ENCODE data around the gene PRR35.

DNA sequence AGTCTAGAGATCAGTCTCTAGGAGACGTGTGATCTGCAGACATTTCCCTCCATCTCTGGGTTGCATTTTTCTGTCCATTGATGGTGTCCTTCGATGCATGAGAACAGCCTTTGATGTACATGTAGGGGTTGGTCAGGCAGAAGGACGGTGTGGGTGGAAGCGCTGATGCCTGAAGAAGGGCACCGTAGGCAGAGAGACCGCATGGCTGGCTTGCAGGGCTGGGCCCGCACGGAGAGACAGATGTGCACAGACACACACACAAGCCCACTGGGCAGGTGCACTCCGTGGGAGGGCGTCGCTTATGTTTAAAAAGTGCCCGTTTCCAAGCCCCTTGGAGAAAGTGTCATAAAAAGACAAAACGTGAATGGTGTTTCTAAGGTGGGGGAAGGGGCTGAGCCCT is 54.9 kb downstream of the PRR35 start:
- TF ChIP-seq, protein P1, sequence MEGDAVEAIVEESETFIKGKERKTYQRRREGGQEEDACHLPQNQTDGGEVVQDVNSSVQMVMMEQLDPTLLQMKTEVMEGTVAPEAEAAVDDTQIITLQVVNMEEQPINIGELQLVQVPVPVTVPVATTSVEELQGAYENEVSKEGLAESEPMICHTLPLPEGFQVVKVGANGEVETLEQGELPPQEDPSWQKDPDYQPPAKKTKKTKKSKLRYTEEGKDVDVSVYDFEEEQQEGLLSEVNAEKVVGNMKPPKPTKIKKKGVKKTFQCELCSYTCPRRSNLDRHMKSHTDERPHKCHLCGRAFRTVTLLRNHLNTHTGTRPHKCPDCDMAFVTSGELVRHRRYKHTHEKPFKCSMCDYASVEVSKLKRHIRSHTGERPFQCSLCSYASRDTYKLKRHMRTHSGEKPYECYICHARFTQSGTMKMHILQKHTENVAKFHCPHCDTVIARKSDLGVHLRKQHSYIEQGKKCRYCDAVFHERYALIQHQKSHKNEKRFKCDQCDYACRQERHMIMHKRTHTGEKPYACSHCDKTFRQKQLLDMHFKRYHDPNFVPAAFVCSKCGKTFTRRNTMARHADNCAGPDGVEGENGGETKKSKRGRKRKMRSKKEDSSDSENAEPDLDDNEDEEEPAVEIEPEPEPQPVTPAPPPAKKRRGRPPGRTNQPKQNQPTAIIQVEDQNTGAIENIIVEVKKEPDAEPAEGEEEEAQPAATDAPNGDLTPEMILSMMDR (IDR thresholded peaks at IDR 0.05; ENCODE audit: low read length), result no peak
- TF ChIP-seq EZH2 (IDR thresholded peaks at IDR 0.05; ENCODE audit: borderline replicate concordance, low read length), result no peak

Data from OCI-LY1 (cell line).